ENCODE measurements around the gene TXLNB. TPM values are rescaled to one million over a fixed set of nuclear protein-coding genes. Genes with fewer than 3 reads are reported as not detected.
A peak's percentile ranks its signal among the peaks of the same experiment; 100 is the strongest.
"Not testable (repeated sequence)": the region's sequence is repeated elsewhere in the genome, so short reads cannot be mapped to it uniquely, and the experiment has no call there.

TXLNB gene
- total RNA-seq, 1 donor from 2014 or later: 60.0 TPM

DNA sequence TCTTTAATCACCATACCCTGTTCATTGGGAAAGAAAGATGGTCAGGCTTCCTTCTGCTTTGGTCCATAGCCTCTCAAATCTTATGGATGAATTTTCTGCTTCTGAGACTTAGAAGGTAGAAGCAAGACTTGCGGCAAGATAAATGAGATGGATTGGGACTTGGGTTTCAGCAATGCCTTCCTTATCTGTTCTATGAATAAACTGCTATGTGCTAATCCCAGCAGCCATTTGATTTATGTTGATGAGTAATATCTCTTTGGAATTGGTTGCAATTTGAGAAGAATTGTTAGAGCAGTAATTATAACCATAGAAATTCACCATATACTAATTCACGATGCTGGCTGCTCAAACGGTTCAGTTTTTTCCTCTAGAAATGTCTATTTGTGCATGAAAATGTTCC, 48.3 kb downstream of the TXLNB start:
- Histone ChIP-seq H3K27ac (ENCODE audit: low read depth, low read length) (peak overlapping the region; percentile 37), H3K9ac (ENCODE audit: low read depth in 1 of 3, low read length in 3 of 3) (no peak overlapping the region), H3K4me3 (ENCODE audit: low read length in 3 of 3) (no peak overlapping the region), H3K4me1 (ENCODE audit: control insufficient read depth in 3 of 3, insufficient read depth in 3 of 3, low read length in 3 of 3) (peaks cover 13 to 22% (median 17%) of the 10 kb centered on the region in 3 donors), H3K36me3 (ENCODE audit: control insufficient read depth in 3 of 3, insufficient read depth in 3 of 3, low read length in 3 of 3) (peaks cover 19 to 47% (median 37%) of the 10 kb centered on the region in 3 donors), H3K9me3 (ENCODE audit: control insufficient read depth in 3 of 3, low read length in 3 of 3) (no peaks in the 10 kb centered on the region), H3K27me3 (ENCODE audit: control insufficient read depth in 3 of 3, insufficient read depth in 3 of 3, low read length in 3 of 3) (no peaks in the 10 kb centered on the region)

DNA sequence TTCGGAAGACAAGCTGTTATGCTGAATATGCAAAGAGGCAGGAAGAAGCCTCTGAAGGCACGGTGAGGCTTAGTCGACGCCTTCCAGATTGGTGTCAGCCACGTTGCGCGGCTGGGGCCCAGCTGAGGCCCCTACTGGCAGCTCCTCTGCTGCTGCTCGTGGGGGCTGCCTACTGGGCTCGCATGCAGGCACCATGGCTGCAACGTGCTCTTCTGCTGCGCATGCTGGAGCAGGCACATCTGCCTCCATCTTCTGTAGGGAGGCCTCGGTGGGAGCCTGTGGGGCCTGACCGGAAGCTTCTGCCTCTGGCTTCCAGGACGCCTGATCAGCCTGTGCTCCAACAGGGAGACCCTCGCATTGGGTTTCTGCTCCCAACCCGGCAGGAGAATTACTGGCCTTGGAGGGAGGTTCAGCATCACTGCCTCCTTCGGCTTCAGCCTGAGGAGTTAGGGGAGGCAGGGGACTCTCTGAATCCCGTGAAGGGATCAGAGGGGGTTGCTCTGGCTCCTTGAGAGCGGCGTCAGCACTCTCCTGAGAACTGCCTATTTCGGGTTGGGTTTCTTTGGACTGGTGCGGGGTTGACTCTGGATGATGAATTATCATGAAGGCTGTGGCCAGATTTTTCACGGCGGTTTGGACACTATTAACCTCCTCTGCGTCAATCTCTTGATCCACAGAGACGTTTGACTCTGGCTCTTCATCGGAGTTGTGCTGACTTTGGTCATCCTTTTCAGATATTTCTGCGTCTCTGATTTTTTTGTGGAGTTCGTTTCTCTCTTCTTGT, 49.1 kb downstream of the TXLNB start:
- Histone ChIP-seq H3K27ac (ENCODE audit: low read depth, low read length) (no peak overlapping the region), H3K4me1 (ENCODE audit: control insufficient read depth in 3 of 3, insufficient read depth in 3 of 3, low read length in 3 of 3) (peaks cover 13 to 22% (median 17%) of the 10 kb centered on the region in 3 donors), H3K9ac (ENCODE audit: low read depth in 1 of 3, low read length in 3 of 3) (no peak overlapping the region), H3K27me3 (ENCODE audit: control insufficient read depth in 3 of 3, insufficient read depth in 3 of 3, low read length in 3 of 3) (no peaks in the 10 kb centered on the region), H3K4me3 (ENCODE audit: low read length in 3 of 3) (no peak overlapping the region), H3K9me3 (ENCODE audit: control insufficient read depth in 3 of 3, low read length in 3 of 3) (no peaks in the 10 kb centered on the region), H3K36me3 (ENCODE audit: control insufficient read depth in 3 of 3, insufficient read depth in 3 of 3, low read length in 3 of 3) (peaks cover 19 to 42% (median 33%) of the 10 kb centered on the region in 3 donors)

DNA sequence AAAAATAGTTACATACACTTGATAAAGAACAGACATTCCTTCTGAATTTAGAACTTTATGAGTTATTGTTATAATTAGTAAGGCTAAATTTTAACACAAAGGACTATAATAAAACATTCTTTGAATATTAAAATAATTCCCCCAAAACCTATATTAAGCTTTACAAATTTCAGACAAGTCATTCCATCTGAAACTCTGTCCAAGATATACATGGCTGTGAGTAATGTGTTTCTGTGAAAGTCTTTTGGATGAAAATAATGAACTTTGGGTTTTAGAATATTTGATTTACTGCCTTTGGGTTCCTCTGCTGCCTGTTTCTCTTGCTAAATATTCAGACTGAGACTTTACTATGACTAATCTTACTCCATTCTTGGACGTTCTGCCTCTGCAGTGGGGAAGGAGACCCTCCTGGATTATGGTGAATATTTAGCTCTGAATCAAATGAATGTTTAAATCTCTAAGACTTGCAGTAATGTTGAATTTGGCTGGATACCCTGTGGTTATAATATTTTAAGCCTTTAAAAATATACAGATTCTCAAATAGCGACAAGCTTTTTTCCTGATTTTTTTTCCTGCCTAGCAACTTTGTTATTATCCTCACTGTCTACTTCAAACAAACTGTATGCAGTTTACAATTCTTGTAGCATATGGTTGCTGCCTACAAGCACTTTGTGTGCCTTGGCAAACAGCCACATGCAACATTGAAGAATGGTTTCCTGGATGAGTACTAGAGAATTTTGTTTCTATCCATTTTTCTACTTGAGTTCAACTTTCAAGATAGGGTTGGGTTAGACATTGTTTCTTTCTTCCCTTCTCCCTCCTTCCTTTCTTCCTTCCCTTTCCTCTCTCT, 51.4 kb downstream of the TXLNB start:
- no peak overlapping the region for H3K9ac ChIP-seq (ENCODE audit: low read depth in 1 of 3, low read length in 3 of 3)
- H3K4me1 ChIP-seq (ENCODE audit: control insufficient read depth in 3 of 3, insufficient read depth in 3 of 3, low read length in 3 of 3): peaks cover 17 to 34% (median 17%) of the 10 kb centered on the region in 3 donors
- H3K9me3 ChIP-seq (ENCODE audit: control insufficient read depth in 3 of 3, low read length in 3 of 3): no peaks in the 10 kb centered on the region
- peak overlapping the region; percentile 15 for H3K27ac ChIP-seq (ENCODE audit: low read depth, low read length)
- H3K4me3 ChIP-seq (ENCODE audit: low read length in 3 of 3): no peak overlapping the region
- no peaks in the 10 kb centered on the region for H3K27me3 ChIP-seq (ENCODE audit: control insufficient read depth in 3 of 3, insufficient read depth in 3 of 3, low read length in 3 of 3)
- H3K36me3 ChIP-seq (ENCODE audit: control insufficient read depth in 3 of 3, insufficient read depth in 3 of 3, low read length in 3 of 3): peaks cover 14 to 33% (median 30%) of the 10 kb centered on the region in 3 donors

DNA sequence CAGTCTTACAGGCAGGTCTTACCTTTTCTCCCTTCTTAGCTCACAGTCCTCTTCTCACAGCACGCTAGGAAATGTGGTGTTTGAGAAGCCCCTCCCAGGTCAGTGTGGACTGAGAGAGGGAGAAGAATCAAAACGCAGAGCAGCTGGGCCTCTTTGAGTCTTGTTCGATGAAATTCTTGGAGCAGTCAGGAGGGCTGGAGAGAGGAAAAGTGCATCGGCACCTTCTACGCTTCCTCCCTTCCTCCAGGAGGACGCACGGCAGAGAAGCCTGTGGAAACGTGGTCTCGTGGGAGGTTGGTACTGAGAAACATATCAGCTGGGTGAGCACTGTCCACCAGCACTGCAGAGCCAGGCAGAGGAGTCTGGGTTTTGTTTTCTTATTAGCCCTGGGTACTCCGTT, 52.7 kb downstream of the TXLNB start:
- H3K27me3 ChIP-seq (ENCODE audit: control insufficient read depth in 3 of 3, insufficient read depth in 3 of 3, low read length in 3 of 3): no peaks in the 10 kb centered on the region
- H3K4me1 ChIP-seq (ENCODE audit: control insufficient read depth in 3 of 3, insufficient read depth in 3 of 3, low read length in 3 of 3): peaks cover 5 to 21% (median 8%) of the 10 kb centered on the region in 3 donors
- no peak overlapping the region for H3K27ac ChIP-seq (ENCODE audit: low read depth, low read length)
- no peak overlapping the region for H3K4me3 ChIP-seq (ENCODE audit: low read length in 3 of 3)
- H3K36me3 ChIP-seq (ENCODE audit: control insufficient read depth in 3 of 3, insufficient read depth in 3 of 3, low read length in 3 of 3): peaks cover 11 to 28% (median 23%) of the 10 kb centered on the region in 3 donors
- no peak overlapping the region for H3K9ac ChIP-seq (ENCODE audit: low read depth in 1 of 3, low read length in 3 of 3)
- no peaks in the 10 kb centered on the region for H3K9me3 ChIP-seq (ENCODE audit: control insufficient read depth in 3 of 3, low read length in 3 of 3)

DNA sequence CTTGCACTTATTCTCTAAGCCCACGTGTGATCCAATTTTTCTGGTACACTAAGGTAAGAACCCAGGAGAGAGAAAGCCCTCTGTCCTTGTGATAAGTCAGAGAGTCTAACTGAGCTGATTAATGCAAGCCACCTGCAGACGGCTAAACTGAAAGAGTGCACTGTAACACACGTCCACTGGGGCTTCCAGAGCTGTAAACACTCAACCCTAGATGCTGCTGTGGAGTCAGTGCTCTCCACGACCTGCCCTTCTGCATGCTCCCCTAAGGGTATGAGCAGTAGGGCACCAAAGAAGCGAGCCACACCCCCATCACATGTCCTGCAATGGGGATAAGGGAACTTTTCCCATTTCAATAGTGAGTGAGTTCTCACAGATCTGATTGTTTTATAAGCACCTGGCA, 55.7 kb downstream of the TXLNB start:
- Histone ChIP-seq H3K9ac (ENCODE audit: low read depth in 1 of 3, low read length in 3 of 3) (no peak overlapping the region), H3K27me3 (ENCODE audit: control insufficient read depth in 3 of 3, insufficient read depth in 3 of 3, low read length in 3 of 3) (no peaks in the 10 kb centered on the region), H3K27ac (ENCODE audit: low read depth, low read length) (no peak overlapping the region), H3K4me3 (ENCODE audit: low read length in 3 of 3) (no peak overlapping the region), H3K4me1 (ENCODE audit: control insufficient read depth in 3 of 3, insufficient read depth in 3 of 3, low read length in 3 of 3) (peaks cover 3 to 18% (median 7%) of the 10 kb centered on the region in 3 donors), H3K9me3 (ENCODE audit: control insufficient read depth in 3 of 3, low read length in 3 of 3) (no peaks in the 10 kb centered on the region), H3K36me3 (ENCODE audit: control insufficient read depth in 3 of 3, insufficient read depth in 3 of 3, low read length in 3 of 3) (peaks cover 4 to 8% (median 6%) of the 10 kb centered on the region in 3 donors)

DNA sequence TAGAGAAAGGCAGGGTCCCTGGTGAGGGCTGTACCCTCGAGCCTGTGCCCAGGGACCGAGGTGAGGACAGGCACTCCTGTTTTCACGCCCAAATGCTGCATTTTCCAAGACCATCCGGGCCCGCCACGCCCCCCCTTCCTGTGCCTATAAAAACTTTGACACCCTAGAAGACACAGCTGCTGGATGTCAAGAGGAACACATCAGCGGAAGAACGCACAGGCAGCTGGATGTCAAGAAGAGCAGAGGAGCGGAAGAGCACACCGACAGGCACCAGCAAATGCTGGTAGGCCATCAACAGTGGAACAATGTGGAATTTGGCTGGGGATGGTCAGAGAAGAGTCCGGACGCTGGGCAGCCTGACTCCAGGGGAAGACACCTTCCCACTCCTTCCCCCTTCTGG, 56.1 kb downstream of the TXLNB start:
- H3K36me3 ChIP-seq (ENCODE audit: control insufficient read depth in 3 of 3, insufficient read depth in 3 of 3, low read length in 3 of 3): peaks cover 4 to 8% (median 6%) of the 10 kb centered on the region in 3 donors
- no peaks in the 10 kb centered on the region for H3K9me3 ChIP-seq (ENCODE audit: control insufficient read depth in 3 of 3, low read length in 3 of 3)
- H3K4me3 ChIP-seq (ENCODE audit: low read length in 3 of 3): no peak overlapping the region
- no peaks in the 10 kb centered on the region for H3K27me3 ChIP-seq (ENCODE audit: control insufficient read depth in 3 of 3, insufficient read depth in 3 of 3, low read length in 3 of 3)
- H3K4me1 ChIP-seq (ENCODE audit: control insufficient read depth in 3 of 3, insufficient read depth in 3 of 3, low read length in 3 of 3): peaks cover 7 to 22% (median 11%) of the 10 kb centered on the region in 3 donors
- no peak overlapping the region for H3K27ac ChIP-seq (ENCODE audit: low read depth, low read length)
- no peak overlapping the region for H3K9ac ChIP-seq (ENCODE audit: low read depth in 1 of 3, low read length in 3 of 3)

DNA sequence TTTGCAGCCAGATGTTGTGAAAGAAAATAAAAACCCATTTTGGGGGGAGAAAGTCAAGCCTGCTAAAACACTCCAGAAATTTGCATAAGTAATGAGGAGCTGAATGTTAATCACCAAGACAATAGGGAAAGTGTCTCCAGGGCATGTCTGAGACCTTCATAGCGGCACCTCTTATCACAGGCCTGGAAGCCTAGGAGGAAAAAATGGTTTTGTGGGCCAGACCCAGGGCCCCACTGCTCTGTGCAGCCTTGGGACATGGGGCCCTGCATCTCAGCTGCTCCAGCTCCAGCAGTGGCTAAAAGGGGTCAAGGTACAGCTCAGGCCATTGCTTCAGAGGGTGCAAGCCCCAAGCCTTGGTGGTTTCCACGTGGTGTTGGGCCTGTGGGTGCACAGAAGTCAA, 57.6 kb downstream of the TXLNB start:
- not testable (repeated sequence) for H3K36me3 ChIP-seq (ENCODE audit: control insufficient read depth in 3 of 3, insufficient read depth in 3 of 3, low read length in 3 of 3); H3K27me3 ChIP-seq (ENCODE audit: control insufficient read depth in 3 of 3, insufficient read depth in 3 of 3, low read length in 3 of 3); H3K27ac ChIP-seq (ENCODE audit: low read depth, low read length); H3K4me3 ChIP-seq (ENCODE audit: low read length in 3 of 3); H3K9ac ChIP-seq (ENCODE audit: low read depth in 1 of 3, low read length in 3 of 3); H3K9me3 ChIP-seq (ENCODE audit: control insufficient read depth in 3 of 3, low read length in 3 of 3)
- H3K4me1 ChIP-seq (ENCODE audit: control insufficient read depth in 3 of 3, insufficient read depth in 3 of 3, low read length in 3 of 3): peaks cover 13 to 32% (median 15%) of the 10 kb centered on the region in 3 donors

DNA sequence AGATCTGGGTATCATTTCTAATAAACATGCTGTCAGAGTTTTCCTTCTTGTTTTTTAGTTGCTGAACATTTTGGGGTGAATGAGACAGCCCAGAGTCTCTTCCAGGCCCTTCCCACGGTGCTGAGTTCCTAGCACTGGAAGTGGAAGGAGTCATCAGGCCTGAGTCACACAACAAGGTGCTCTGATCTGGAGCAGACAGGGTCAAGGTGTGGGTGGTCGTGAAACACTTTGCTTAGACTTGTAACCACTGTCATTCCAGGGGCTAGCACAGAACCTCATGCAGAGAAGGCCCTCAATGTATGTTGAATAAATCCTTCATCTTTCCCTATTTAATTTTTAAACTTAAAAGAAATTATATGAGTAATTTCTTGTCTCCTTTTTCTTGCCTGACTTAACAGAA, 60.6 kb downstream of the TXLNB start:
- peaks cover 13 to 28% (median 15%) of the 10 kb centered on the region in 3 donors for H3K4me1 ChIP-seq (ENCODE audit: control insufficient read depth in 3 of 3, insufficient read depth in 3 of 3, low read length in 3 of 3)
- no peaks in the 10 kb centered on the region for H3K36me3 ChIP-seq (ENCODE audit: control insufficient read depth in 3 of 3, insufficient read depth in 3 of 3, low read length in 3 of 3)
- no peak overlapping the region for H3K4me3 ChIP-seq (ENCODE audit: low read length in 3 of 3)
- H3K27ac ChIP-seq (ENCODE audit: low read depth, low read length): peak overlapping the region; percentile 77
- H3K9me3 ChIP-seq (ENCODE audit: control insufficient read depth in 3 of 3, low read length in 3 of 3): no peaks in the 10 kb centered on the region
- H3K9ac ChIP-seq (ENCODE audit: low read depth in 1 of 3, low read length in 3 of 3): no peak overlapping the region
- no peaks in the 10 kb centered on the region for H3K27me3 ChIP-seq (ENCODE audit: control insufficient read depth in 3 of 3, insufficient read depth in 3 of 3, low read length in 3 of 3)

DNA sequence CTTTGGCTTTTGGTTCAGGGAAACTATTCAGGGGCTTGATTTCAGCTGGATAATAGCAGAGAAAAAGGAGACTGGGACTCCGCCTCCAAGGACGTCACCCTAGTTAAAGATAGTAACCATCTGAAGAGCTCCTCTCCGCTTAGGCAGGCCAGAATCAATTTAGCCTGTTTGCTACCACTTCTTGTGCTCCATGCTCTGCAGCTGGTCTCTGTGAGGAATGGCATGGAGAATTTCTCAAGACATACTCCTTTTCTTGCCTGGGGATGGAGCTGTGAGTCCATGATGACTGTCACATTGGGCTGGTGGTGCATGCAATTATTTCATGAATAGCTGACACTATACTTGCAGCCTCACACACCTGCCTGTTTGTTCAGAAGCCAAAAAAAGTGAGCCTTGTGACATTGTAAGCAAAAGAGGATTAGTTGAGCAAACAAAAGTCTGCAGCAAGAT, 61.4 kb downstream of the TXLNB start:
- Histone ChIP-seq H3K27me3 (ENCODE audit: control insufficient read depth in 3 of 3, insufficient read depth in 3 of 3, low read length in 3 of 3) (no peaks in the 10 kb centered on the region), H3K36me3 (ENCODE audit: control insufficient read depth in 3 of 3, insufficient read depth in 3 of 3, low read length in 3 of 3) (no peaks in the 10 kb centered on the region), H3K4me3 (ENCODE audit: low read length in 3 of 3) (peak overlapping the region in 1 of 3 donors; percentile 22), H3K9me3 (ENCODE audit: control insufficient read depth in 3 of 3, low read length in 3 of 3) (no peaks in the 10 kb centered on the region), H3K4me1 (ENCODE audit: control insufficient read depth in 3 of 3, insufficient read depth in 3 of 3, low read length in 3 of 3) (peaks cover 11 to 21% (median 13%) of the 10 kb centered on the region in 3 donors), H3K9ac (ENCODE audit: low read depth in 1 of 3, low read length in 3 of 3) (no peak overlapping the region), H3K27ac (ENCODE audit: low read depth, low read length) (peak overlapping the region; percentile 77)

DNA sequence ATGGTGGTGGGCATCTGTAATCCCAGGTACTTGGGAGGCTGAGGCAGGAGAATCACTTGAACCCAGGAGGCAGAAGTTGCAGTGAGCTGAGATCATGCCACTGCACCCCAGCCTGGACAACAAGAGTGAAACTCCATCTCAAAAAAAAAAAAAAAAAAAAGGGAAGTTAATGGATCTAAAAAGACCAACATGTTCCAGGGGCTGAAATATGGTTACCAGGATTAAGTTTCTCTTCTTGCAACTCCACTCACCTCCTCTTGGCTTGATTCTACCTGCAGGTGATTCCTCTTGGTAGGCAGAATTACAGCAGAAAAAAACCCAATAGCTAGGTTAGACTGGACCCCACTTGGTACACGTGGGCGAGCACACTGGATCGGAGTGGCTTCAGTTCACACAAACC, 63.4 kb downstream of the TXLNB start:
- H3K4me3 ChIP-seq (ENCODE audit: low read length in 3 of 3); H3K27me3 ChIP-seq (ENCODE audit: control insufficient read depth in 3 of 3, insufficient read depth in 3 of 3, low read length in 3 of 3); H3K27ac ChIP-seq (ENCODE audit: low read depth, low read length); H3K36me3 ChIP-seq (ENCODE audit: control insufficient read depth in 3 of 3, insufficient read depth in 3 of 3, low read length in 3 of 3); H3K9ac ChIP-seq (ENCODE audit: low read depth in 1 of 3, low read length in 3 of 3); H3K9me3 ChIP-seq (ENCODE audit: control insufficient read depth in 3 of 3, low read length in 3 of 3): not testable (repeated sequence)
- peaks cover 11 to 20% (median 13%) of the 10 kb centered on the region in 3 donors for H3K4me1 ChIP-seq (ENCODE audit: control insufficient read depth in 3 of 3, insufficient read depth in 3 of 3, low read length in 3 of 3)
